ENCODE data around the gene CMSS1. TPM values are rescaled to one million over a fixed set of nuclear protein-coding genes. Genes with fewer than 3 reads are reported as not detected.

CMSS1 gene
- total and polyA plus RNA-seq, 8 donors: 14.4 to 29.9 (median 15.9) TPM

DNA sequence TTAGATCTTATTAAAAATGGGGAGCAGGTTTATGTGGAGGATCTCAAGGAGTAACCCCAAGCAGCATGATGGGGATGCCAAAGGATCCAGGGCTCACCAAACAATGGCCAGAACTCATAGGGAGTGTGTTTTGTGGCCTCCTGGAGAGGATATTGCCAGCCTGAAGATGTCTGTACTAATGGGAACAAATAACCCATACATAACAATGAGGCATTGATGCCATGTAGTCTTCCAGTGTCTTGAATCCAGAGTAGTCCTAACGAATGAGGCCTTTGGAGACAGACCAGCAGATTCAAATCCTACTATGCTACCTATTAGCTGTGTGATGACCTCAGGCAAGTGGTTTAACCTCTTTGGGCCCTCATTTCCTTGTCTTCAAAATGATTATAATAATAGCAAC is 45.0 kb upstream of the CMSS1 start:
- Histone ChIP-seq H3K27me3 (no peaks in the 10 kb centered on the region), H3K27ac (no peak overlapping the region), H3K4me3 (no peak overlapping the region), H3K36me3 (no peaks in the 10 kb centered on the region), H3K9me3 (no peaks in the 10 kb centered on the region), H3K4me1 (no peaks in the 10 kb centered on the region)
- FAIRE-seq: no peak
- intact Hi-C loops (cut with DNase I): no loop called here
- DNase-seq: no peak
- no peak for ATAC-seq
- WGBS, 2 donors: 54 to 83% methylated on average over 1 of the region's 1 CpG
- TF ChIP-seq, protein P1, sequence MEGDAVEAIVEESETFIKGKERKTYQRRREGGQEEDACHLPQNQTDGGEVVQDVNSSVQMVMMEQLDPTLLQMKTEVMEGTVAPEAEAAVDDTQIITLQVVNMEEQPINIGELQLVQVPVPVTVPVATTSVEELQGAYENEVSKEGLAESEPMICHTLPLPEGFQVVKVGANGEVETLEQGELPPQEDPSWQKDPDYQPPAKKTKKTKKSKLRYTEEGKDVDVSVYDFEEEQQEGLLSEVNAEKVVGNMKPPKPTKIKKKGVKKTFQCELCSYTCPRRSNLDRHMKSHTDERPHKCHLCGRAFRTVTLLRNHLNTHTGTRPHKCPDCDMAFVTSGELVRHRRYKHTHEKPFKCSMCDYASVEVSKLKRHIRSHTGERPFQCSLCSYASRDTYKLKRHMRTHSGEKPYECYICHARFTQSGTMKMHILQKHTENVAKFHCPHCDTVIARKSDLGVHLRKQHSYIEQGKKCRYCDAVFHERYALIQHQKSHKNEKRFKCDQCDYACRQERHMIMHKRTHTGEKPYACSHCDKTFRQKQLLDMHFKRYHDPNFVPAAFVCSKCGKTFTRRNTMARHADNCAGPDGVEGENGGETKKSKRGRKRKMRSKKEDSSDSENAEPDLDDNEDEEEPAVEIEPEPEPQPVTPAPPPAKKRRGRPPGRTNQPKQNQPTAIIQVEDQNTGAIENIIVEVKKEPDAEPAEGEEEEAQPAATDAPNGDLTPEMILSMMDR (IDR thresholded peaks at IDR 0.05): no peak

DNA sequence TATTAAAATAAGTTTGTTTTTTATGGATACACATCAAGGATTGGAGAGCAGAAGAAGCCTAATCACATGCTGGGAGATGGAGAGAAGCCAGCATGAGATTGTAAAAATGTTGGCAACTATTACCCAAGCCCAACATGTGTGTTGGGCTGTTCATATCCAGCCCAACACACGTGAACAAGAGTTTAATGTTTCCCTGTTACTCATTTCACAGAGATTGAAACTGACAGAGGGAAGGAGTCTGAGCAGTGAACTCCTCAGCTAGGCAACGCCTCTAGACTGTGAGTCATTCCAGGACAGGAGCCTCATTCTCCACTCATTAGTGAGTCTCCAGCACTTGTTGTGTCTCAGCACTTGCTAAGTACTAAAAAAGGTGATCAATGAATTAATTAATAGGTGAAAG is 43.2 kb upstream of the CMSS1 start:
- TF ChIP-seq, protein P1 (IDR thresholded peaks at IDR 0.05): no peak
- FAIRE-seq: no peak
- Histone ChIP-seq H3K4me3 (no peak overlapping the region), H3K27me3 (no peaks in the 10 kb centered on the region), H3K9me3 (no peaks in the 10 kb centered on the region), H3K36me3 (no peaks in the 10 kb centered on the region), H3K27ac (no peak overlapping the region), H3K4me1 (no peaks in the 10 kb centered on the region)
- WGBS, 2 donors: 39 to 58% methylated on average over 2 of the region's 2 CpGs
- intact Hi-C loops (cut with DNase I): no loop called here
- no peak for DNase-seq
- ATAC-seq: no peak

DNA sequence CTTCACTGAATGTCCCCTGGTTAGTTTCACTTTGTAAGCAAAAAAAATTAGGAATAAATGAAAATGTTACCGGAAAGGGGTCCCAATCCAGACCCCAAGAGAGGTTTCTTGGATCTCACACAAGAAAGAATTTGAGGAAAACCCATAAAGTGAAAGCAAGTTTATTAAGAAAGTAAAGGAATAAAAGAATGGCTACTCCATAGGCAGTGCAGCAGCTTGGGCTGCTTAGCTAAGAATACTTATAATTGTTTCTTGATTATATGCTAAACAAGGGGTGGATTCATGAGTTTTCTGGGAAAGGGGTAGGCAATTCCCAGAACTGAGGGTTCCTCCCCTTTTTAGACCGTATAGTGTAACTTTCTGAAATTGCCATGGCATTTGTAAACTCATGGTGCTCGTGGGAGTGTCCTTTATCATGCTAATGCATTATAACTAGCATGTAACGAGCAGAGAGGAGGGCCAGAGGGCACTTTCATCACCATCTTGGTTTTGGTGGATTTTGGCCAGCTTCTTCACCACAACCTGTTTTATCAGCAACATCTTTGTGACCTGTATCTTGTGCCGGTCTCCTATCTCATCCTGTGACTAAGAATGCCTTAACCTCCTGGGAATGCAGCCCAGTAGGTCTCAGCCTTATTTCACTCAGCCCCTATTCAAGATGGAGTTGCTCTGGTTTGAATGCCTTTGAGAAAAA is 41.0 kb upstream of the CMSS1 start:
- H3K4me3 ChIP-seq: no peak overlapping the region
- FAIRE-seq: no peak
- no peaks in the 10 kb centered on the region for H3K27me3 ChIP-seq
- intact Hi-C loops (cut with DNase I): no loop called here
- DNase-seq: no peak
- no peaks in the 10 kb centered on the region for H3K9me3 ChIP-seq
- no peak overlapping the region for H3K27ac ChIP-seq
- TF ChIP-seq, protein P1 (IDR thresholded peaks at IDR 0.05): no peak
- 67 to 72% methylated on average over 5 of the region's 5 CpGs for WGBS, 2 donors
- no peak for ATAC-seq
- H3K4me1 ChIP-seq: no peaks in the 10 kb centered on the region
- H3K36me3 ChIP-seq: no peaks in the 10 kb centered on the region

DNA sequence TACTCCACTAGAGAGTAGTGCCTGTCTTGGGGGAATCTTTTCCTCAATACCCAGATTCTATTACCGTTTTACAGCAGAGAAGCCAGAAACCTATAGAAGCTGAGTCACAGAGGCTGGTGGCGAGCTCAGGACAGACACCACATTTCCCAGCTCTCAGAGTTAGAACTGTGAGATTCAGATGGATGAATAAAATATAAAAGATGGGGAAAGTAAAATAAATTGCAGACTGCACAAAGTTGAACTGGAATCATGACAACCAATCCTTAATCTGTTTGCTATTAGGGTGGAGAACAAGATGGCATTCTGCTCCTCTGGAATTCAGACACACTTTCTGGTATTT is 40.5 kb upstream of the CMSS1 start:
- H3K4me1 ChIP-seq: no peaks in the 10 kb centered on the region
- H3K4me3 ChIP-seq: no peak overlapping the region
- H3K36me3 ChIP-seq: no peaks in the 10 kb centered on the region
- intact Hi-C loops (cut with DNase I): no loop called here
- H3K9me3 ChIP-seq: no peaks in the 10 kb centered on the region
- TF ChIP-seq, protein P1 (IDR thresholded peaks at IDR 0.05): no peak
- no peaks in the 10 kb centered on the region for H3K27me3 ChIP-seq
- WGBS, 2 donors: 74 to 82% methylated on average over 2 of the region's 2 CpGs
- FAIRE-seq (no peak), ATAC-seq (no peak), DNase-seq (no peak)
- no peak overlapping the region for H3K27ac ChIP-seq

DNA sequence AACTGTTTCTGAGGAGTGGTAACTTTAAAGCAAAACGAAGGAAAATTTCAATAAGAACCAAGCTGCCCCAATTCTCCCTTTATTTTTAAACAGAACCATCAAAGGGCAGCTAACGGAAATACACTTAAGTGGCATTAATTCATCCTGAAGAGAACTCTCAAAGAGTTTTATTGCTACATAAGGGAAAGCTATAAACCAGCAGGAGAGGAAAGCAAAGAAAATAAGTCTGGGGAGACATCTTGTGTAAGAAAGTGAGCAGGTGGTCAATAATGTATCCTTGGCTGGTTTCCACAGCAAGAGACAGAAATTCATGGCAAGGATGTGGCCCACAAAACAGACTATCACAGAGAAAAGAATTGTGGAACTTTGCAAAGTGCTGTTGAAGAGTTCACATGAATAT is 40.0 kb upstream of the CMSS1 start:
- Histone ChIP-seq H3K4me3 (no peak overlapping the region), H3K36me3 (no peaks in the 10 kb centered on the region), H3K27me3 (no peaks in the 10 kb centered on the region), H3K27ac (no peak overlapping the region), H3K4me1 (no peaks in the 10 kb centered on the region), H3K9me3 (no peaks in the 10 kb centered on the region)
- intact Hi-C loops (cut with DNase I): no loop called here
- DNase-seq (no peak), ATAC-seq (no peak), FAIRE-seq (no peak)
- whole genome bisulfite sequencing, 2 donors: 57 to 65% methylated on average over 2 of the region's 2 CpGs
- TF ChIP-seq, protein P1 (IDR thresholded peaks at IDR 0.05): no peak
